ENCODE results near the gene CCL5. TPM values are rescaled to one million over a fixed set of nuclear protein-coding genes. Genes with fewer than 3 reads are reported as not detected.

CCL5 gene
- total RNA-seq, 1 experiment from 2014 or later = 0.34 TPM

GRCh38 chr17:35876534-35876933 is 3.6 kb downstream of the CCL5 start:
- H3K36me3 ChIP-seq (ENCODE audit: control insufficient read depth in 1 of 2, insufficient read depth in 2 of 2, low read length in 2 of 2) = no peaks in the 10 kb centered on the region
- BruUV-seq (replicated peaks) = no TSS peak
- ChIA-PET POLR2A (no interaction called here), RAD21 (ENCODE audit: low non-redundant PET in 1 of 2, low total read pairs in 2 of 2, uncharacterized antibody in 2 of 2, unreplicated experiment in 2 of 2) (no interaction called here), CTCF (no interaction called here)
- no peaks in the 10 kb centered on the region for H3K9me3 ChIP-seq (ENCODE audit: control insufficient read depth in 1 of 2, insufficient read depth in 1 of 2, low read depth in 1 of 2, low read length in 2 of 2)
- no peaks in the 10 kb centered on the region for H3K9me2 ChIP-seq (ENCODE audit: insufficient read depth)
- H3K27ac ChIP-seq (ENCODE audit: low read depth, low read length) = no peak overlapping the region
- no peak for DNase-seq (ENCODE audit: low read depth, low spot score)
- no peak overlapping the region for H3K4me3 ChIP-seq (replicated peaks in 1 of 2; ENCODE audit: low read depth in 1 of 2, low read length in 2 of 2)
- H3K4me2 ChIP-seq (ENCODE audit: low read length) = no peak overlapping the region
- no peaks in the 10 kb centered on the region for H3K79me2 ChIP-seq (ENCODE audit: insufficient read depth, low read length)
- H3K4me1 ChIP-seq (ENCODE audit: control insufficient read depth in 1 of 2, insufficient read depth in 2 of 2, low read length in 2 of 2) = no peaks in the 10 kb centered on the region
- no peak overlapping the region for H2AFZ ChIP-seq (ENCODE audit: low read depth, low read length, poor library complexity, severe bottlenecking)
- H3K9ac ChIP-seq (ENCODE audit: low read length) = no peak overlapping the region
- ATAC-seq = no peak
- intact Hi-C loops (cut with micrococcal nuclease) = no loop called here
- H4K20me1 ChIP-seq (ENCODE audit: insufficient read depth) = no peaks in the 10 kb centered on the region
- no peaks in the 10 kb centered on the region for H3K27me3 ChIP-seq (ENCODE audit: insufficient read depth, low read length)
- no peak for TF ChIP-seq ELF1 (IDR thresholded peaks at IDR 0.05; ENCODE audit: borderline replicate concordance, low read depth)
- TF ChIP-seq POLR2AphosphoS5 (IDR thresholded peaks at IDR 0.05; ENCODE audit: low read depth, low read length) = no peak

GRCh38 chr17:35875800-35876139 is 4.4 kb downstream of the CCL5 start:
- POLR2A ChIA-PET = no interaction called here
- H2AFZ ChIP-seq (ENCODE audit: low read depth, low read length, poor library complexity, severe bottlenecking) = no peak overlapping the region
- BruUV-seq (replicated peaks) = no TSS peak
- TF ChIP-seq ZBTB33 (IDR thresholded peaks at IDR 0.05; ENCODE audit: extremely low read depth, insufficient replicate concordance, low read length) (no peak), CEBPB (IDR thresholded peaks at IDR 0.05; ENCODE audit: low read depth) (no peak), ZFX (IDR thresholded peaks at IDR 0.05) (no peak), JUND (IDR thresholded peaks at IDR 0.05) (no peak), CTCF (IDR thresholded peaks at IDR 0.05 in 2 of 3, conservative IDR thresholded peaks at IDR 0.05 in 1 of 3; ENCODE audit: borderline replicate concordance in 1 of 3, insufficient read depth in 1 of 3, low read depth in 2 of 3, low read length in 2 of 3) (no peak), POLR2A (IDR thresholded peaks at IDR 0.05; ENCODE audit: borderline replicate concordance, extremely low read depth, insufficient read depth, insufficient read length) (no peak), SRF (IDR thresholded peaks at IDR 0.05; ENCODE audit: low read depth) (no peak), SP1 (IDR thresholded peaks at IDR 0.05; ENCODE audit: low read depth) (no peak), FOSL1 (IDR thresholded peaks at IDR 0.05; ENCODE audit: low read depth) (no peak), REST (IDR thresholded peaks at IDR 0.05; ENCODE audit: low read depth) (no peak), ATF3 (IDR thresholded peaks at IDR 0.05) (no peak), POLR2AphosphoS5 (IDR thresholded peaks at IDR 0.05; ENCODE audit: low read depth, low read length) (no peak), YY1 (IDR thresholded peaks at IDR 0.05; ENCODE audit: extremely low read depth, insufficient replicate concordance, low read depth, low read length) (no peak), RAD21 (IDR thresholded peaks at IDR 0.05; ENCODE audit: low read depth) (no peak)

More at GRCh38 chr17:35875800-35876139, 4.4 kb downstream of the CCL5 start:
- Histone ChIP-seq H3K27me3 (ENCODE audit: insufficient read depth, low read length) (no peaks in the 10 kb centered on the region), H3K4me3 (replicated peaks in 1 of 2; ENCODE audit: low read depth in 1 of 2, low read length in 2 of 2) (no peak overlapping the region), H3K36me3 (ENCODE audit: control insufficient read depth in 1 of 2, insufficient read depth in 2 of 2, low read length in 2 of 2) (no peaks in the 10 kb centered on the region), H3K9me3 (ENCODE audit: control insufficient read depth in 1 of 2, insufficient read depth in 1 of 2, low read depth in 1 of 2, low read length in 2 of 2) (no peaks in the 10 kb centered on the region), H3K4me1 (ENCODE audit: control insufficient read depth in 1 of 2, insufficient read depth in 2 of 2, low read length in 2 of 2) (no peaks in the 10 kb centered on the region), H3K4me2 (ENCODE audit: low read length) (no peak overlapping the region), H3K9me2 (ENCODE audit: insufficient read depth) (no peaks in the 10 kb centered on the region), H3K9ac (ENCODE audit: low read length) (no peak overlapping the region), H3K27ac (ENCODE audit: low read depth, low read length) (no peak overlapping the region), H4K20me1 (ENCODE audit: insufficient read depth) (no peaks in the 10 kb centered on the region), H3K79me2 (ENCODE audit: insufficient read depth, low read length) (no peaks in the 10 kb centered on the region)
- DNase-seq (ENCODE audit: low read depth, low spot score) = no peak
- ChIA-PET CTCF (no interaction called here), RAD21 (ENCODE audit: low non-redundant PET in 1 of 2, low total read pairs in 2 of 2, uncharacterized antibody in 2 of 2, unreplicated experiment in 2 of 2) (no interaction called here)
- no peak for ATAC-seq
- intact Hi-C loops (cut with micrococcal nuclease) = no loop called here

Measured in HCT116 (cell line).